HepG2 (cell line): ENCODE results near the gene TMEM209. TPM values are rescaled to one million over a fixed set of nuclear protein-coding genes. Genes with fewer than 3 reads are reported as not detected.

Experiments
- ARNT2 ChIP-seq: sonication (generic); formaldehyde crosslinking; IDR thresholded peaks from 2 replicates; pipeline ENCODE4 v1.8.0; 2022; ENCODE audit warnings: mild to moderate bottlenecking, low read depth, missing genetic modification reagents, moderate library complexity
- CEBPB ChIP-seq: IDR thresholded peaks from 2 replicates; pipeline ENCODE4 v1.6.1; 2011; ENCODE audit warnings: low read depth, low read length, improper control_type of control experiment, borderline replicate concordance
- ESRRA ChIP-seq: sonication (generic); formaldehyde crosslinking; IDR thresholded peaks from 2 replicates; pipeline ENCODE4 v1.5.1; 2020; ENCODE audit warnings: mild to moderate bottlenecking, low read depth, missing genetic modification reagents
- HNRNPL ChIP-seq: fragments of 200-400 bp; formaldehyde crosslinking; IDR thresholded peaks from 2 replicates; pipeline ENCODE4 v1.6.1; 2017; ENCODE audit warnings: mild to moderate bottlenecking, low read depth, low read length
- HOXA7 ChIP-seq: sonication (generic); formaldehyde crosslinking; IDR thresholded peaks from 2 replicates; pipeline ENCODE4 v1.8.1; 2022; ENCODE audit warnings: mild to moderate bottlenecking, missing genetic modification reagents, moderate library complexity
- MAFF ChIP-seq: IDR thresholded peaks from 2 replicates; pipeline ENCODE4 v1.6.1; 2011; ENCODE audit warnings: low read depth, low read length, improper control_type of control experiment
- MED1 ChIP-seq: sonication (generic); formaldehyde crosslinking; IDR thresholded peaks from 2 replicates; pipeline ENCODE4 v1.4.0; 2020; ENCODE audit warnings: missing genetic modification reagents
- NCOA2 ChIP-seq: sonication (generic); formaldehyde crosslinking; IDR thresholded peaks from 2 replicates; pipeline ENCODE4 v1.8.0; 2022; ENCODE audit warnings: inconsistent platforms
- NKX3-1 ChIP-seq: sonication (generic); formaldehyde crosslinking; IDR thresholded peaks from 2 replicates; pipeline ENCODE4 v1.5.0; 2020; ENCODE audit warnings: missing genetic modification reagents
- NR2F1 ChIP-seq, 2 experiments: fragments of 450-650 bp in 1 of 2; formaldehyde crosslinking in 1 of 2; IDR thresholded peaks; 2 replicates each; pipeline versions ENCODE4 v1.5.0 to v1.6.1; 2016 to 2020; ENCODE audit warnings: mild to moderate bottlenecking in 1 of 2, missing compliant biosample characterization in 1 of 2, missing genetic modification reagents in 1 of 2, moderate library complexity in 1 of 2
- PHF5A ChIP-seq: IDR thresholded peaks from one replicate; pipeline ENCODE4 v1.6.1; 2018; ENCODE audit warnings: low read depth, missing genetic modification reagents; ENCODE audit not compliant: unreplicated experiment
- PRPF4 ChIP-seq: fragments of 200-400 bp; formaldehyde crosslinking; IDR thresholded peaks from 2 replicates; pipeline ENCODE4 v1.6.1; 2016; ENCODE audit warnings: low read length, low read depth; ENCODE audit not compliant: poor library complexity, severe bottlenecking
- PTBP1 ChIP-seq: fragments of 200-400 bp; formaldehyde crosslinking; IDR thresholded peaks from 2 replicates; pipeline ENCODE4 v1.6.1; 2018; ENCODE audit warnings: low read length, low read depth; ENCODE audit not compliant: poor library complexity, severe bottlenecking
- SKI ChIP-seq: fragments of 450-650 bp; IDR thresholded peaks from one replicate; pipeline ENCODE4 v1.6.1; 2018; ENCODE audit warnings: mild to moderate bottlenecking; ENCODE audit not compliant: partially characterized antibody
- SUZ12 ChIP-seq: fragments of 150-350 bp; IDR thresholded peaks from 2 replicates; pipeline ENCODE4 v1.6.1; 2014; ENCODE audit warnings: low read depth, low read length
- TBP ChIP-seq: sonication (generic); formaldehyde crosslinking; IDR thresholded peaks from 2 replicates; pipeline ENCODE4 v1.5.0; 2020; ENCODE audit warnings: missing genetic modification reagents
- ZNF121 ChIP-seq: sonication (generic); formaldehyde crosslinking; IDR thresholded peaks from 2 replicates; pipeline ENCODE4 v1.5.0; 2020; ENCODE audit warnings: mild to moderate bottlenecking, missing genetic modification reagents
- ZNF326 ChIP-seq: sonication (generic); formaldehyde crosslinking; IDR thresholded peaks from 2 replicates; pipeline ENCODE4 v1.4.0; 2020; ENCODE audit warnings: missing genetic modification reagents, borderline replicate concordance
- ZNF468 ChIP-seq: sonication (generic); formaldehyde crosslinking; IDR thresholded peaks from 2 replicates; pipeline ENCODE4 v1.8.0; 2022; ENCODE audit warnings: mild to moderate bottlenecking, moderate library complexity, missing genetic modification reagents
- ZNF570 ChIP-seq: sonication (generic); formaldehyde crosslinking; IDR thresholded peaks from 2 replicates; pipeline ENCODE4 v1.4.0; 2020; ENCODE audit warnings: mild to moderate bottlenecking, missing genetic modification reagents, borderline replicate concordance
- ZNF713 ChIP-seq: sonication (generic); formaldehyde crosslinking; IDR thresholded peaks from 2 replicates; pipeline ENCODE4 v1.4.0; 2020; ENCODE audit warnings: mild to moderate bottlenecking, missing genetic modification reagents
- ZNF891 ChIP-seq: sonication (generic); formaldehyde crosslinking; IDR thresholded peaks from 2 replicates; pipeline ENCODE4 v1.5.0; 2020; ENCODE audit warnings: mild to moderate bottlenecking, missing genetic modification reagents
- polyA plus RNA-seq, 8 experiments: library from polyadenylated mRNA; depleted of rRNA in 3 of 8; stranded (reverse) in 7 of 8; unstranded in 1 of 8; fragments of >200 nt; fragmentation: Illumina TruSeq in 4 of 8; extraction: Trizol in 4 of 8; gene quantifications; 2 replicates each; pipeline versions ENCODE4 v1.2.1 to v1.2.3, GENCODE V29; 2011 to 2016; ENCODE audit warnings: low read depth in 4 of 8, missing spikeins in 1 of 8, mixed read lengths in 1 of 8; ENCODE audit not compliant: insufficient read depth in 1 of 8
- total RNA-seq, 5 experiments: library from RNA; depleted of rRNA; stranded (reverse); fragments of >200 nt; fragmentation: Illumina TruSeq; extraction: Trizol; gene quantifications; 2 replicates each; pipeline ENCODE4 v1.2.3, GENCODE V29; 2016; ENCODE audit warnings: low read depth in 1 of 5
- TF ChIP-seq, protein P1 (sequence below): sonication (generic); formaldehyde crosslinking; IDR thresholded peaks from 2 replicates; pipeline ENCODE4 v1.8.1; 2022; ENCODE audit warnings: mild to moderate bottlenecking, missing genetic modification reagents
- TF ChIP-seq, protein P2 (sequence below): IDR thresholded peaks from 2 replicates; pipeline ENCODE4 v1.6.1; 2016
- TF ChIP-seq, protein P3 (sequence below): sonication (generic); formaldehyde crosslinking; IDR thresholded peaks from 2 replicates; pipeline ENCODE4 v1.4.0; 2020; ENCODE audit warnings: mild to moderate bottlenecking, low read depth, missing genetic modification reagents
- TF ChIP-seq, protein P4 (sequence below): sonication (generic); formaldehyde crosslinking; IDR thresholded peaks from 2 replicates; pipeline ENCODE4 v1.4.0; 2020; ENCODE audit warnings: missing genetic modification reagents
- TF ChIP-seq, protein P5 (sequence below): sonication (generic); formaldehyde crosslinking; IDR thresholded peaks from 2 replicates; pipeline ENCODE4 v1.8.1; 2023; ENCODE audit warnings: missing genetic modification reagents, mild to moderate bottlenecking, borderline replicate concordance

Gene TMEM209
- total and polyA plus RNA-seq, 2 of the 13 experiments (the other 11 are each of a cell fraction or from before 2014, with no cell fraction given) = 14.5 to 15.6 TPM

DNA sequence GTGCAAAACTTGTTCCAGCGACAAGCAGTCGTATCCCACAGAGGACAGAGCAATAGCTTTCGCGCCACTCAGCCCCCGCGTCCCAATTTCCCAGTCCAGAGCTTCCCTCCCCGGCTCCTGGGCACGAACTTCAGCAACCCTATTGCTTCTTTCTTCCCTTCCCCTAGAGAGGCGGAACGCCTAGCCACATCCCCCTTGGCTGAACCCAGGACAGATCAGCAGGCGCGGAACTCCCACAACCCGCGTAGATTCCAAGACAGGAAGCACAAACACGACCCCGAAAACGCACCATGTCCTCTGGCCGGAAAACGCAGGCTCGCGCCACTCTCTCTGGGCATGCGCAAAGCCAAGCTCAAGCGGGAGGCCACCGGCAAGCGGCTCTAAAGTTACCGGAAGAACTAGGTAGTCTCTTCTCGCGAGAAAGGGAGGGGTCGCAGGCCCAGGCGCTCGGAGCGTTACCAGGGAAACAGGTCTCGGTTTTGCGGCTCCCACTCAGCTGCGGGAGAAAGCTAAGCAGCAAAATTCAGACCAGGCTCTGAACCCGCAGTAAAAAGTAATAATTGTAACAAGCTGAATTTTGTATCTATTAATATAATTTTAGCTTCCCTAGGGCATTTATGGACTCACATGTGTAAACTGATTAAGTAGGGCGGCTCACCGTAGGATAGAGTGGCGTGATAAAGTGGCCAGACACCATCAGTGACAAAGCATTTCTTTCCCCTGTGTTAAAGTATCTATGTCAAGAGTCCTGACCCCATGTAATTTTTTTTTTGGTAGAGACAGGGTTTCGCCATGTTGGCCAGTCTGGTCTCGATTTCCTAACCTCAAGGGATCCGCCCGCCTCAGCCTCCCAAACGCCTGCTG, at the start of gene TMEM209 (continued):
- TF ChIP-seq, protein P1, sequence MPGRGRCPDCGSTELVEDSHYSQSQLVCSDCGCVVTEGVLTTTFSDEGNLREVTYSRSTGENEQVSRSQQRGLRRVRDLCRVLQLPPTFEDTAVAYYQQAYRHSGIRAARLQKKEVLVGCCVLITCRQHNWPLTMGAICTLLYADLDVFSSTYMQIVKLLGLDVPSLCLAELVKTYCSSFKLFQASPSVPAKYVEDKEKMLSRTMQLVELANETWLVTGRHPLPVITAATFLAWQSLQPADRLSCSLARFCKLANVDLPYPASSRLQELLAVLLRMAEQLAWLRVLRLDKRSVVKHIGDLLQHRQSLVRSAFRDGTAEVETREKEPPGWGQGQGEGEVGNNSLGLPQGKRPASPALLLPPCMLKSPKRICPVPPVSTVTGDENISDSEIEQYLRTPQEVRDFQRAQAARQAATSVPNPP = peak; percentile 62; the same call in 1 of the 2 replicates
- TF ChIP-seq PHF5A (CRISPR knock-in tag) (no peak), ZNF891 (CRISPR knock-in tag) (peak; percentile 41; the same call in 1 of the 2 replicates), ZNF121 (CRISPR knock-in tag) (no peak), SKI (no peak), ZNF326 (CRISPR knock-in tag) (no peak), TBP (CRISPR knock-in tag) (no peak), NCOA2 (no peak; the same call in 1 of the 2 replicates), NKX3-1 (CRISPR knock-in tag) (peak; percentile 83; the same call in 1 of the 2 replicates), HOXA7 (CRISPR knock-in tag) (no peak), CEBPB (no peak), SUZ12 (no peak), ZNF713 (CRISPR knock-in tag) (no peak), PRPF4 (no peak), ZNF468 (CRISPR knock-in tag) (no peak), MED1 (CRISPR knock-in tag) (peak; percentile 57), NR2F1 (CRISPR knock-in tag; IDR thresholded peaks at IDR 0.05) (no peak), ESRRA (no peak), ZNF570 (CRISPR knock-in tag) (no peak), MAFF (peak; percentile 37; the same call in 1 of the 2 replicates), ARNT2 (CRISPR knock-in tag) (peak; percentile 97), HNRNPL (0 out of 2 replicates have a peak, but pooled peaks have one; percentile 37), PTBP1 (peak; percentile 66)
- TF ChIP-seq, protein P2, sequence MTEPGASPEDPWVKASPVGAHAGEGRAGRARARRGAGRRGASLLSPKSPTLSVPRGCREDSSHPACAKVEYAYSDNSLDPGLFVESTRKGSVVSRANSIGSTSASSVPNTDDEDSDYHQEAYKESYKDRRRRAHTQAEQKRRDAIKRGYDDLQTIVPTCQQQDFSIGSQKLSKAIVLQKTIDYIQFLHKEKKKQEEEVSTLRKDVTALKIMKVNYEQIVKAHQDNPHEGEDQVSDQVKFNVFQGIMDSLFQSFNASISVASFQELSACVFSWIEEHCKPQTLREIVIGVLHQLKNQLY (CRISPR knock-in tag) = no peak
- TF ChIP-seq, protein P3, sequence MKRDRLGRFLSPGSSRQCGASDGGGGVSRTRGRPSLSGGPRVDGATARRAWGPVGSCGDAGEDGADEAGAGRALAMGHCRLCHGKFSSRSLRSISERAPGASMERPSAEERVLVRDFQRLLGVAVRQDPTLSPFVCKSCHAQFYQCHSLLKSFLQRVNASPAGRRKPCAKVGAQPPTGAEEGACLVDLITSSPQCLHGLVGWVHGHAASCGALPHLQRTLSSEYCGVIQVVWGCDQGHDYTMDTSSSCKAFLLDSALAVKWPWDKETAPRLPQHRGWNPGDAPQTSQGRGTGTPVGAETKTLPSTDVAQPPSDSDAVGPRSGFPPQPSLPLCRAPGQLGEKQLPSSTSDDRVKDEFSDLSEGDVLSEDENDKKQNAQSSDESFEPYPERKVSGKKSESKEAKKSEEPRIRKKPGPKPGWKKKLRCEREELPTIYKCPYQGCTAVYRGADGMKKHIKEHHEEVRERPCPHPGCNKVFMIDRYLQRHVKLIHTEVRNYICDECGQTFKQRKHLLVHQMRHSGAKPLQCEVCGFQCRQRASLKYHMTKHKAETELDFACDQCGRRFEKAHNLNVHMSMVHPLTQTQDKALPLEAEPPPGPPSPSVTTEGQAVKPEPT (CRISPR knock-in tag) = peak; percentile 56; the same call in 1 of the 2 replicates
- TF ChIP-seq, protein P4, sequence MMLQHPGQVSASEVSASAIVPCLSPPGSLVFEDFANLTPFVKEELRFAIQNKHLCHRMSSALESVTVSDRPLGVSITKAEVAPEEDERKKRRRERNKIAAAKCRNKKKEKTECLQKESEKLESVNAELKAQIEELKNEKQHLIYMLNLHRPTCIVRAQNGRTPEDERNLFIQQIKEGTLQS (CRISPR knock-in tag) = no peak
- TF ChIP-seq, protein P5, sequence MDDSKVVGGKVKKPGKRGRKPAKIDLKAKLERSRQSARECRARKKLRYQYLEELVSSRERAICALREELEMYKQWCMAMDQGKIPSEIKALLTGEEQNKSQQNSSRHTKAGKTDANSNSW (CRISPR knock-in tag) = 0 out of 2 replicates have a peak, but pooled peaks have one; percentile 54
